AG09309 (cell line): ENCODE data around the gene TPM2.

Experiments
- DNase-seq: peaks from one replicate; pipeline ENCODE4 v3.0.0-alpha.2; 2010; ENCODE audit warnings: low read depth
- H3K4me3 ChIP-seq: 2 replicates; pipeline ENCODE4 v1.5.1; 2011; ENCODE audit warnings: mild to moderate bottlenecking, low read depth, low read length, moderate library complexity; ENCODE audit not compliant: control insufficient read depth
- TF ChIP-seq, protein P1 (sequence below): IDR thresholded peaks from 2 replicates; pipeline ENCODE4 v1.5.1; 2011; ENCODE audit warnings: mild to moderate bottlenecking, low read depth, low read length, inconsistent platforms; ENCODE audit not compliant: insufficient read depth, control insufficient read depth; ENCODE audit errors: missing control alignments

Gene TPM2

DNA sequence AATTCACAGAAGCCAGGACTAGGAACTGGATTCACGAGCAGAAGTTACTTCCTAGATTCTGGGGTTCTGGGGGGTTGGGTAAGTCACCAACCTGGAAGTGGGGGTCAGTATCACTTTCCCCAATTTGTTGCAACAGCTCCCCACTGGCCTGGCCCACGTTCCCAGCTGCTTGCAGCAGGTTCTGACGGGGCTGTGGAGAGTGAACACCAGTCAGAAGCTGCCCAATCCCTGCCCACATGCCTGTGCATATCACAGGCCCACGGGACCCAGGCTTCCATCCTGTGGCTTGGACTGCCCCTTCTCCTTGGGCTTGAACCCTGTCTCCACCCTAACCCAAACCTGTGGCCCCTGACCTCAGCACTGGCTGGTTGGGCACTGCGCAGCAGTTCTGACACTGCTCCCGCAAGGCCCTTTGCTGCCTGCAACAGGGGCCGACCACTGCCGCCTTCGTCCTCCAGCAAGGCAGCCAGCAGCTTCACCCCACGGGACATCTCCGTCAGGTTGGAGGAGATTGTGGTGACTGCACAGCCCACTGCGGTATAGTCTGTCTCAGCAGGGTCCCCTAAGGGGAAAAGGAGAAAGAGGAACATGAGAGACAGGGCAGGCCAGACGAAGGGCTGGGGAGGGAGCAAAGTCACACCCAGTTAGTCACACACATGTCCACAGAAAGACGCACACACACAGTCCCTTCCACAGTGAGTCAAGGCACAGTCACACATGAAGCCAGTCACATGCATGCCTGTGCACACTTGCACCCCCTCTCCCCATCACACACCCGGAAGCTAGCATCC, 29.2 kb upstream of the TPM2 start:
- TF ChIP-seq, protein P1, sequence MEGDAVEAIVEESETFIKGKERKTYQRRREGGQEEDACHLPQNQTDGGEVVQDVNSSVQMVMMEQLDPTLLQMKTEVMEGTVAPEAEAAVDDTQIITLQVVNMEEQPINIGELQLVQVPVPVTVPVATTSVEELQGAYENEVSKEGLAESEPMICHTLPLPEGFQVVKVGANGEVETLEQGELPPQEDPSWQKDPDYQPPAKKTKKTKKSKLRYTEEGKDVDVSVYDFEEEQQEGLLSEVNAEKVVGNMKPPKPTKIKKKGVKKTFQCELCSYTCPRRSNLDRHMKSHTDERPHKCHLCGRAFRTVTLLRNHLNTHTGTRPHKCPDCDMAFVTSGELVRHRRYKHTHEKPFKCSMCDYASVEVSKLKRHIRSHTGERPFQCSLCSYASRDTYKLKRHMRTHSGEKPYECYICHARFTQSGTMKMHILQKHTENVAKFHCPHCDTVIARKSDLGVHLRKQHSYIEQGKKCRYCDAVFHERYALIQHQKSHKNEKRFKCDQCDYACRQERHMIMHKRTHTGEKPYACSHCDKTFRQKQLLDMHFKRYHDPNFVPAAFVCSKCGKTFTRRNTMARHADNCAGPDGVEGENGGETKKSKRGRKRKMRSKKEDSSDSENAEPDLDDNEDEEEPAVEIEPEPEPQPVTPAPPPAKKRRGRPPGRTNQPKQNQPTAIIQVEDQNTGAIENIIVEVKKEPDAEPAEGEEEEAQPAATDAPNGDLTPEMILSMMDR, result no peak
- H3K4me3 ChIP-seq, result no peak overlapping the region
- DNase-seq, result no peak

DNA sequence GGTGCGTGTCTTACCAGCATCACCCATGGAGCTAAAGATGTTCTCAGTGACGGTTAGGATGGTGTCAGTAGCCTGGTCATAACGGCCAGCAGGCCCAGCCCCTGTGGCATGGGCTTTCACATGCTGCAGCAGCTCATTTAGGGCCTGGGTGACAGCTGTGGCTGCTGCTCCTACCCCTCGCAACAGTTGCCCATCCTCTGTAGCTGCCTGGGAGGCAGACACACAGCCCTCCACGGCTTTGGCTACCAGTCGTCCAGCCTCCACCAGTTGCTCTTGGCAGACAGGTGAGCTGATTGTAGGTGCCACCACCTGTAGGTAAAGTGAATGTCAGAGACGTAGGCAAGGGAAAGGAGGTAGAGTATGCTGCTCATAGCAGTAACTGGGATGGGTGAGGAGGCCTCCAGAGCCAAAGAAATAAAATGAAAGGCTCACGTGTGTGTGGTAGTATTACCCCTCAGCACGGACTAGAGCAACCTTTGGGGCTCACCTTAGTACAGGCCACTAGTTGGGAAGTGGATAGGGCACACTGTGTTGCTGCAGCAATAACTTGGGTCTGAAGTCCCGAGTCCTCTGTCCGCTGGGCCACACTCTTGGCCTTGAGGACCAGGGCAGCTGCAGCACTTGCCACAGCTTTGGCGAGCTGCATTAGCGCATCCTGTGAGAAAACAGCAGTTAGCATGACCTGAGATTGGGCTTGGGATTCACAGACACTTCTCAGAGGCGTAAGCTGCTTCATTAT, 27.6 kb upstream of the TPM2 start:
- TF ChIP-seq, protein P1, result no peak
- no peak for DNase-seq
- H3K4me3 ChIP-seq, result no peak overlapping the region

DNA sequence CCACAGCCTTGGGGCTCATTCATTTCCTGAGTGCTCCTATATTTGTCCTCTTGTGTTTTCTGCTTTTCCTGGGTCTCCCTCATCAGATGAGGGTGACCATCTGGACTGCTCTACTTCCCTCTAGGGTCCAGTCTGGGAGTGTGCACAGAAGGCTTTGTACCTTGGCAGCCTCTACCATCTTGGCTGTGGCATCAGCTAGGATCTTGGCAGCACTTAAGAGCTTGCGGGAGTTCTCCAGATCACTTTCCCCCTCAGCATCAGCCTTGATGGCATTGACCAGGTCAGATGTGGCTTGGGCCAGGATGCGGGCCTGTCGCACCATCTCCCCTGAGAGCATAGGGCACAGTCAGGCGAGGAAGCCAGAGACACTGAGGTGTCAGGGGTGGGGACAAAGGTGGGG, 26.5 kb upstream of the TPM2 start:
- TF ChIP-seq, protein P1, result no peak
- no peak for DNase-seq
- no peak overlapping the region for H3K4me3 ChIP-seq

DNA sequence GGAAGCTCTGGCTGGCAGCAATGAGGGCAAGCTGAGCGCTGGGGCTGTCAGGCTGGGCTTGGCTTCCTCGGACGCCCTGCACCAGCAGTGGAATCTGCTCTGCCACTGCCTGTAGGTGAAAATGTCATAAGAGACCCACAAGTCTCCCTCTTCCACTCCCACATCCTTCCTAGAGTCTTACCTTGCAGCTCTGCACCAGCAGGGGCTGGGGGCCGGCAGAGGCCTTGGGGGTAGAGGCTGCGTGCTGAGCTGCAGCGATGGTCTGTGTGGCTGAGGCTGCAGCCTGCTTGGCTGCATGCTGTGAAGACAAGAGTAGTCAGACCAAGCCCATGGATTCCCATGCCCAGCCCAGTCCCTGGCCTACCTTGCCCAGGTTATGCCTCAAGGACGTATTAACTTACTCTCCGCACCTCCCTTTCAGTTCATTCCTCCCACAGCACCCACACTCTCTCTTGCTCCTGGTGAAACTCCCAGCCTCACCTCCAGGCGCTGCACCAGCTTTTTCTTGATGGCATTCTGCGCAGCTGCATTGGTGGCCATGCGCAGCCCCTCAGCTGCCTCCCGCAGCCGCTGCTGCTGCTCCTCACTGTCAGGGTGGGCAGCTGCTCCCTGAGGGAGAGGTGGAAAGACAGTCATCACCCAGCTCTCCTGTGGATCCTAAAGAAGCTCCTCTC, 25.0 kb upstream of the TPM2 start:
- TF ChIP-seq, protein P1, result no peak
- DNase-seq, result no peak
- no peak overlapping the region for H3K4me3 ChIP-seq

DNA sequence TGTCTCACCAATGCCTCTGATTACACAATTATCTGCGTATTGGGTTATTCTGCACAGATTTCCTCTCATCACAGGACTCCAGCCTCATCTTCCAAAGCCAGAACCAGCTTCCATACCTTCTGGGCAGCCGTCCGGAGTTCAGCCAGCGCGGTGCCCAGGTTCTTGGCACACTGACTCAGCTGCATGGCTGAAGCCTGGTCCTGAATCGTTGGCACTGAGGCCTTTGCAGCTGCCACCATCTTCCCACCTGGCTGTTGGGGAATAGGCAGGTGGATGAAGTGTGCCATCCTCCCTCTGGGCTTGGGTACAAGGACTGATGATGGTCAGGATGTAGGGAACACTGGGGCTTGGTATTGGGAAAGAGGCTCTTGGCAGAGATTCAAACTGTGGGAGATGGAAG, 24.4 kb upstream of the TPM2 start:
- no peak for DNase-seq
- H3K4me3 ChIP-seq, result no peak overlapping the region
- TF ChIP-seq, protein P1, result no peak

DNA sequence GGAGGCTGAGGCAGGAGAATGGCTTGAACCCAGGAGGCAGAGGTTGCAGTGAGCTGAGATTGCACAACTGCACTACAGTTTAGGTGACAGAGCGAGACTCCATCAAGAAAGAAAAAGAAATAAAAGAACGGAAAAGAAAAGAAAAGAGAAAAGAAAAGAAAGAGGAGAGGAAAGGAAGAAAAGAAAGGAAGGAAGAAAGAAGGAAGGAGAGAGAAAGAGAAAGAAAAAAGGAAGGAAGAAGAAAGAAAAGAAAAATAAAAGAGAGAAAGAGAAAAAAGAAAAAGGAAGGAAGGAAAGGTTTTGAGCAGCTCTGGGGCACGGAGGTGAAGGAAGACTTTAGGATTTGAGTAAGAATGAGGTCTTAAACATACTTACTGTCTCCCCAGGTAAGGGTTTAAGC, 23.9 kb upstream of the TPM2 start:
- no peak overlapping the region for H3K4me3 ChIP-seq
- TF ChIP-seq, protein P1, result no peak
- no peak for DNase-seq
